IMR-90 (cell line): ENCODE measurements around the gene ARMC8.

Experiments
- BHLHE40 ChIP-seq: fragments of 150-350 bp; IDR thresholded peaks from 2 replicates; pipeline ENCODE4 v1.6.1; 2016; ENCODE audit warnings: mild to moderate bottlenecking, low read depth, low read length
- CEBPB ChIP-seq: IDR thresholded peaks from 2 replicates; pipeline ENCODE4 v1.6.1; 2012; ENCODE audit warnings: low read depth, low read length, improper control_type of control experiment
- CHD1 ChIP-seq: IDR thresholded peaks from 2 replicates; pipeline ENCODE4 v1.6.1; 2012; ENCODE audit warnings: low read depth, low read length, improper control_type of control experiment
- MAZ ChIP-seq: IDR thresholded peaks from 2 replicates; pipeline ENCODE4 v1.6.1; 2012; ENCODE audit warnings: low read depth, mild to moderate bottlenecking, low read length, improper control_type of control experiment, moderate library complexity, borderline replicate concordance
- MXI1 ChIP-seq: IDR thresholded peaks from 2 replicates; pipeline ENCODE4 v1.6.1; 2012; ENCODE audit warnings: low read depth, mild to moderate bottlenecking, low read length, moderate library complexity, borderline replicate concordance
- POLR2A ChIP-seq: IDR thresholded peaks from 2 replicates; pipeline ENCODE4 v1.6.1; 2012; ENCODE audit warnings: mild to moderate bottlenecking, low read depth, low read length
- RCOR1 ChIP-seq: IDR thresholded peaks from 2 replicates; pipeline ENCODE4 v1.6.1; 2012; ENCODE audit warnings: mild to moderate bottlenecking, low read length, improper control_type of control experiment; ENCODE audit not compliant: insufficient replicate concordance
- SMC3 ChIP-seq: fragments of 150-350 bp; IDR thresholded peaks from 2 replicates; pipeline ENCODE4 v1.6.1; 2016; ENCODE audit warnings: low read depth, mild to moderate bottlenecking, antibody characterized with exemption, low read length, moderate library complexity
- TF ChIP-seq, protein P1 (sequence below): conservative IDR thresholded peaks from 2 replicates; pipeline ENCODE4 v1.5.1; 2012; ENCODE audit warnings: mild to moderate bottlenecking, low read depth, low read length, improper control_type of control experiment

GRCh38 chr3:138296639-138297038 is 109.5 kb downstream of the ARMC8 start:
- TF ChIP-seq POLR2A (no peak), CEBPB (no peak), CHD1 (no peak), RCOR1 (no peak), BHLHE40 (no peak), SMC3 (no peak), MXI1 (no peak), MAZ (no peak)
- TF ChIP-seq, protein P1, sequence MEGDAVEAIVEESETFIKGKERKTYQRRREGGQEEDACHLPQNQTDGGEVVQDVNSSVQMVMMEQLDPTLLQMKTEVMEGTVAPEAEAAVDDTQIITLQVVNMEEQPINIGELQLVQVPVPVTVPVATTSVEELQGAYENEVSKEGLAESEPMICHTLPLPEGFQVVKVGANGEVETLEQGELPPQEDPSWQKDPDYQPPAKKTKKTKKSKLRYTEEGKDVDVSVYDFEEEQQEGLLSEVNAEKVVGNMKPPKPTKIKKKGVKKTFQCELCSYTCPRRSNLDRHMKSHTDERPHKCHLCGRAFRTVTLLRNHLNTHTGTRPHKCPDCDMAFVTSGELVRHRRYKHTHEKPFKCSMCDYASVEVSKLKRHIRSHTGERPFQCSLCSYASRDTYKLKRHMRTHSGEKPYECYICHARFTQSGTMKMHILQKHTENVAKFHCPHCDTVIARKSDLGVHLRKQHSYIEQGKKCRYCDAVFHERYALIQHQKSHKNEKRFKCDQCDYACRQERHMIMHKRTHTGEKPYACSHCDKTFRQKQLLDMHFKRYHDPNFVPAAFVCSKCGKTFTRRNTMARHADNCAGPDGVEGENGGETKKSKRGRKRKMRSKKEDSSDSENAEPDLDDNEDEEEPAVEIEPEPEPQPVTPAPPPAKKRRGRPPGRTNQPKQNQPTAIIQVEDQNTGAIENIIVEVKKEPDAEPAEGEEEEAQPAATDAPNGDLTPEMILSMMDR: no peak
